ENCODE data around the gene TTC27.

Gene TTC27

GRCh38 chr2:32663864-32664263 is 36.0 kb downstream of the TTC27 start:
- Histone ChIP-seq H3K27me3 (no peaks in the 10 kb centered on the region), H3K4me1 (no peaks in the 10 kb centered on the region), H3K4me2 (no peak overlapping the region), H3K4me3 (no peak overlapping the region), H4K20me1 (no peaks in the 10 kb centered on the region), H3K27ac (no peak overlapping the region), H3K36me3 (peaks cover 51% of the 10 kb centered on the region), H3K9ac (no peak overlapping the region), H3K9me3 (peaks cover 5% of the 10 kb centered on the region)
- TF ChIP-seq Cebpa-rat (IDR thresholded peaks at IDR 0.05), result no peak

- Histone ChIP-seq H3K27me3 (no peaks in the 10 kb centered on the region), H3K4me1 (no peaks in the 10 kb centered on the region), H3K4me2 (no peak overlapping the region), H3K9me3 (no peaks in the 10 kb centered on the region), H3K36me3 (peaks cover 50% of the 10 kb centered on the region), H4K20me1 (no peaks in the 10 kb centered on the region), H3K27ac (no peak overlapping the region), H3K4me3 (no peak overlapping the region), H3K9ac (no peak overlapping the region)
- no peak for TF ChIP-seq Cebpa-rat (IDR thresholded peaks at IDR 0.05)
Observed at GRCh38 chr2:32666704-32667103, 38.9 kb downstream of the TTC27 start.

GRCh38 chr2:32668254-32668653 is 40.4 kb downstream of the TTC27 start:
- H3K4me2 ChIP-seq, result no peak overlapping the region
- H3K27me3 ChIP-seq, result no peaks in the 10 kb centered on the region
- no peak overlapping the region for H3K4me3 ChIP-seq
- TF ChIP-seq Cebpa-rat (IDR thresholded peaks at IDR 0.05), result no peak
- no peak overlapping the region for H3K9ac ChIP-seq
- H4K20me1 ChIP-seq, result no peaks in the 10 kb centered on the region
- no peaks in the 10 kb centered on the region for H3K9me3 ChIP-seq
- no peak overlapping the region for H3K27ac ChIP-seq
- no peaks in the 10 kb centered on the region for H3K4me1 ChIP-seq
- H3K36me3 ChIP-seq, result peaks cover 54% of the 10 kb centered on the region

- Histone ChIP-seq H3K27me3 (no peaks in the 10 kb centered on the region), H3K27ac (no peak overlapping the region), H3K9ac (no peak overlapping the region), H4K20me1 (no peaks in the 10 kb centered on the region), H3K36me3 (peaks cover 46% of the 10 kb centered on the region), H3K4me2 (no peak overlapping the region), H3K4me3 (no peak overlapping the region), H3K4me1 (no peaks in the 10 kb centered on the region), H3K9me3 (no peaks in the 10 kb centered on the region)
- no peak for TF ChIP-seq Cebpa-rat (IDR thresholded peaks at IDR 0.05)
Observed at GRCh38 chr2:32671885-32672533, 44.2 kb downstream of the TTC27 start.

- Histone ChIP-seq H3K9ac (no peak overlapping the region), H4K20me1 (no peaks in the 10 kb centered on the region), H3K4me2 (no peak overlapping the region), H3K4me3 (no peak overlapping the region), H3K9me3 (no peaks in the 10 kb centered on the region), H3K36me3 (peaks cover 44% of the 10 kb centered on the region), H3K27me3 (no peaks in the 10 kb centered on the region), H3K27ac (no peak overlapping the region), H3K4me1 (no peaks in the 10 kb centered on the region)
- TF ChIP-seq Cebpa-rat (IDR thresholded peaks at IDR 0.05), result no peak
Observed at GRCh38 chr2:32678825-32679224, 51.0 kb downstream of the TTC27 start.

- H4K20me1 ChIP-seq, result no peaks in the 10 kb centered on the region
- no peak for TF ChIP-seq Cebpa-rat (IDR thresholded peaks at IDR 0.05)
- no peak overlapping the region for H3K4me2 ChIP-seq
Observed at GRCh38 chr2:32680942-32681341, 53.1 kb downstream of the TTC27 start.

GRCh38 chr2:32683520-32684086 is 55.8 kb downstream of the TTC27 start:
- Histone ChIP-seq H3K9me3 (no peaks in the 10 kb centered on the region), H3K27me3 (no peaks in the 10 kb centered on the region), H3K9ac (no peak overlapping the region), H3K4me1 (no peaks in the 10 kb centered on the region), H4K20me1 (no peaks in the 10 kb centered on the region), H3K27ac (no peak overlapping the region), H3K4me3 (no peak overlapping the region), H3K4me2 (no peak overlapping the region), H3K36me3 (peaks cover 35% of the 10 kb centered on the region)
- TF ChIP-seq Cebpa-rat (IDR thresholded peaks at IDR 0.05), result no peak

More at GRCh38 chr2:32680942-32681341, 53.1 kb downstream of the TTC27 start:
- H3K4me1 ChIP-seq, result no peaks in the 10 kb centered on the region
- H3K27me3 ChIP-seq, result no peaks in the 10 kb centered on the region
- no peak overlapping the region for H3K27ac ChIP-seq
- H3K9ac ChIP-seq, result no peak overlapping the region
- no peaks in the 10 kb centered on the region for H3K9me3 ChIP-seq
- H3K4me3 ChIP-seq, result no peak overlapping the region
- H3K36me3 ChIP-seq, result peaks cover 42% of the 10 kb centered on the region

- no peak overlapping the region for H3K27ac ChIP-seq
- H3K4me2 ChIP-seq, result no peak overlapping the region
- H3K4me1 ChIP-seq, result no peaks in the 10 kb centered on the region
- H3K9ac ChIP-seq, result no peak overlapping the region
- TF ChIP-seq Cebpa-rat (IDR thresholded peaks at IDR 0.05), result no peak
- H4K20me1 ChIP-seq, result no peaks in the 10 kb centered on the region
- H3K27me3 ChIP-seq, result no peaks in the 10 kb centered on the region
- H3K36me3 ChIP-seq, result peaks cover 21% of the 10 kb centered on the region; the same call in 1 of the 2 replicates
- H3K9me3 ChIP-seq, result no peaks in the 10 kb centered on the region
- no peak overlapping the region for H3K4me3 ChIP-seq
Observed at GRCh38 chr2:32688541-32688940, 60.7 kb downstream of the TTC27 start.

GRCh38 chr2:32691678-32692077 is 63.8 kb downstream of the TTC27 start:
- no peak overlapping the region for H3K9ac ChIP-seq
- H3K36me3 ChIP-seq, result 0 out of 2 replicates have a peak, but pooled peaks cover 9% of the 10 kb centered on the region
- no peak overlapping the region for H3K4me2 ChIP-seq
- no peaks in the 10 kb centered on the region for H3K4me1 ChIP-seq
- H3K27me3 ChIP-seq, result no peaks in the 10 kb centered on the region
- H3K27ac ChIP-seq, result no peak overlapping the region
- no peaks in the 10 kb centered on the region for H4K20me1 ChIP-seq
- H3K9me3 ChIP-seq, result no peaks in the 10 kb centered on the region
- no peak for TF ChIP-seq Cebpa-rat (IDR thresholded peaks at IDR 0.05)
- no peak overlapping the region for H3K4me3 ChIP-seq

- Histone ChIP-seq H4K20me1 (no peaks in the 10 kb centered on the region), H3K4me2 (no peak overlapping the region), H3K9ac (no peak overlapping the region), H3K4me3 (no peak overlapping the region), H3K27ac (no peak overlapping the region), H3K4me1 (no peaks in the 10 kb centered on the region), H3K27me3 (no peaks in the 10 kb centered on the region), H3K36me3 (0 out of 2 replicates have a peak, but pooled peaks cover 8% of the 10 kb centered on the region), H3K9me3 (no peaks in the 10 kb centered on the region)
- no peak for TF ChIP-seq Cebpa-rat (IDR thresholded peaks at IDR 0.05)
Observed at GRCh38 chr2:32696439-32696838, 68.6 kb downstream of the TTC27 start.
